Body of pancreas (tissue), 4 donors: ENCODE data around the gene BMP6.

Experiments
- POLR2A ChIP-seq, 3 donors: fragments of 450-650 bp; IDR thresholded peaks; one replicate each; pipeline ENCODE4 v1.6.1; 2016; ENCODE audit warnings: antibody characterized with exemption in 3 of 3, mild to moderate bottlenecking in 2 of 3
- TF ChIP-seq, protein P1 (sequence below), 7 experiments: fragments of 450-650 bp in 4 of 7; fragments of 200-600 bp in 3 of 7; sonication (generic) in 3 of 7; IDR thresholded peaks; one replicate each; pipeline ENCODE4 v1.5.1; 2016 to 2019; ENCODE audit warnings: antibody characterized with exemption in 7 of 7

DNA sequence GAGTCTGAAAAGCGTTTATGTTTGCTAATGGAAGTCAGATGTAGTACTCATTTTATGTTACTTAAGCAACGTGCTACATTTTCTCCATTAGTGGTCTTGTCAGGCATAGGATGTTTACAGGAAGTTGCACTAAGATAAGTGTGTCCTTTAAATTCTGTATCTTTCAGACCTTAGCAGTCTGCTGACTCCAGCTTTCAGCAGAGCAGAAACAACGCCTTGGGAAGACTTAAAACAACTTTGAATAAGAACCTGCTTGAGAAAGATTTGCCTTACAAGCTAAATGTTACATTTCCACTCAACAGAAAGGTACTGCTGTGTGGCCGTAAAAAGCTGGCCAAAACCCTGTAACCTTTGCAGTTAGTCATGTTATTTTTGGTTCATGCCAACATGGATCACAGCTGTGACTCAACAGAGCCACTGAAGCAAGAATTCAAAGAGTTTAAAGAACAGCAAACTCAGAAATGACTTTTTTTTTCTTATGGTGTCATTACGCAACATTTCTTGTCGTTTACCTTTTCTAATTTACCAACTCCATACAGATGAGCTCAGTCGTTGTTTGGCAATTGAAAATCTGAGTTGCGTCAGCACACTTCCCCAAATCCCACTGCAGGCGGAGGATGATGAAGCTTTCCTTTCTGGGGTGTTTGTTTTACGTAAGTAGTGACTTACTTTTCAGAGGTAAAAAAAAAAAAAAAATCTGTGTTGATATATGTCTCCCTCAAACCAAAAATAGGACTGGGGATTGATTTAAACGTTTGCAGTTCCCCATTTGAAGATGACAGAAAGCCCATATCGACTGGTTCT, 27.9 kb upstream of the BMP6 start:
- TF ChIP-seq, protein P1, sequence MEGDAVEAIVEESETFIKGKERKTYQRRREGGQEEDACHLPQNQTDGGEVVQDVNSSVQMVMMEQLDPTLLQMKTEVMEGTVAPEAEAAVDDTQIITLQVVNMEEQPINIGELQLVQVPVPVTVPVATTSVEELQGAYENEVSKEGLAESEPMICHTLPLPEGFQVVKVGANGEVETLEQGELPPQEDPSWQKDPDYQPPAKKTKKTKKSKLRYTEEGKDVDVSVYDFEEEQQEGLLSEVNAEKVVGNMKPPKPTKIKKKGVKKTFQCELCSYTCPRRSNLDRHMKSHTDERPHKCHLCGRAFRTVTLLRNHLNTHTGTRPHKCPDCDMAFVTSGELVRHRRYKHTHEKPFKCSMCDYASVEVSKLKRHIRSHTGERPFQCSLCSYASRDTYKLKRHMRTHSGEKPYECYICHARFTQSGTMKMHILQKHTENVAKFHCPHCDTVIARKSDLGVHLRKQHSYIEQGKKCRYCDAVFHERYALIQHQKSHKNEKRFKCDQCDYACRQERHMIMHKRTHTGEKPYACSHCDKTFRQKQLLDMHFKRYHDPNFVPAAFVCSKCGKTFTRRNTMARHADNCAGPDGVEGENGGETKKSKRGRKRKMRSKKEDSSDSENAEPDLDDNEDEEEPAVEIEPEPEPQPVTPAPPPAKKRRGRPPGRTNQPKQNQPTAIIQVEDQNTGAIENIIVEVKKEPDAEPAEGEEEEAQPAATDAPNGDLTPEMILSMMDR (IDR thresholded peaks at IDR 0.05), result no peak
- no peak for TF ChIP-seq POLR2A (IDR thresholded peaks at IDR 0.05)
